Brain microvascular endothelial cell (primary cell): ENCODE results near the gene TULP3.

Experiments used
- DNase-seq: peaks from one replicate; pipeline ENCODE4 v3.0.0-alpha.2; 2020
- H3K27ac ChIP-seq: fragments of 250-450 bp; sonication (Bioruptor Pico); 2 replicates; pipeline ENCODE4 v1.5.1; 2020; ENCODE audit warnings: mild to moderate bottlenecking, moderate library complexity
- H3K27me3 ChIP-seq: fragments of 250-450 bp; sonication (Bioruptor Pico); replicated peaks from 2 replicates; pipeline ENCODE4 v1.5.1; 2020; ENCODE audit warnings: mild to moderate bottlenecking
- H3K36me3 ChIP-seq: fragments of 250-450 bp; sonication (Bioruptor Pico); replicated peaks from 2 replicates; pipeline ENCODE4 v1.5.1; 2020; ENCODE audit warnings: mild to moderate bottlenecking
- H3K4me3 ChIP-seq: 2 replicates; pipeline ENCODE4 v1.5.1; 2011; ENCODE audit warnings: low read depth, mild to moderate bottlenecking, control low read depth, low read length, moderate library complexity
- CTCF ChIP-seq: IDR thresholded peaks from 2 replicates; pipeline ENCODE4 v1.5.1; 2011; ENCODE audit warnings: low read depth, mild to moderate bottlenecking, moderate library complexity, low read length, control low read depth, inconsistent platforms; ENCODE audit errors: missing control alignments
- in situ Hi-C: cut with HindIII; loops from 2 replicates; pipeline ENCODE4 v1.10.0; 2017; ENCODE audit warnings: low sequenced_read_pairs, low pct_ligation_motif_present

Gene TULP3

GRCh38 chr12:2890388-2891239 is at the start of gene TULP3:
TSS of gene TULP3 (plus strand) at chr12:2890891. CDS start at chr12:2890948, 57 bp downstream.
- in situ Hi-C loops, result no loop called here
- H3K27ac ChIP-seq, result peak within 1 kb of the TSS; percentile 72
- no peak for TF ChIP-seq CTCF

GRCh38 chr12:2841056-2841650 is 49.5 kb upstream of the TULP3 start:
- no peak for TF ChIP-seq CTCF
- Histone ChIP-seq H3K36me3 (no peaks in the 10 kb centered on the region), H3K27me3 (no peaks in the 10 kb centered on the region), H3K4me3 (no peak overlapping the region), H3K27ac (no peak overlapping the region)
- DNase-seq, result no peak
- in situ Hi-C loops, result no loop called here

More at GRCh38 chr12:2890388-2891239, at the start of gene TULP3:
- H3K27me3 ChIP-seq, result no peaks in the 10 kb centered on the region
- peak within 1 kb of the TSS; percentile 96 for H3K4me3 ChIP-seq
- DNase-seq, result peak; percentile 98
- no peaks in the 10 kb centered on the region for H3K36me3 ChIP-seq

- no peak for TF ChIP-seq CTCF
- DNase-seq, result no peak
- H3K27ac ChIP-seq, result no peak overlapping the region
- H3K4me3 ChIP-seq, result no peak overlapping the region
- in situ Hi-C loops, result no loop called here
- no peaks in the 10 kb centered on the region for H3K27me3 ChIP-seq
- no peaks in the 10 kb centered on the region for H3K36me3 ChIP-seq
Observed at GRCh38 chr12:2842948-2843347, 47.7 kb upstream of the TULP3 start.

GRCh38 chr12:2844786-2845185 is 45.9 kb upstream of the TULP3 start:
- peak; percentile 54 for DNase-seq
- H3K4me3 ChIP-seq, result no peak overlapping the region
- no peak for TF ChIP-seq CTCF
- no peaks in the 10 kb centered on the region for H3K27me3 ChIP-seq
- in situ Hi-C loops, result no loop called here
- H3K27ac ChIP-seq, result peak overlapping the region; percentile 85
- H3K36me3 ChIP-seq, result no peaks in the 10 kb centered on the region

- DNase-seq, result peak; percentile 86
- TF ChIP-seq CTCF, result no peak
- in situ Hi-C loops, result no loop called here
- Histone ChIP-seq H3K27me3 (no peaks in the 10 kb centered on the region), H3K4me3 (peak overlapping the region; percentile 17), H3K36me3 (no peaks in the 10 kb centered on the region), H3K27ac (peak overlapping the region; percentile 85)
Observed at GRCh38 chr12:2845280-2845679, 45.4 kb upstream of the TULP3 start.
